22Rv1 (cell line): ENCODE measurements around the gene SAXO2.
"Not testable (repeated sequence)": the region's sequence is repeated elsewhere in the genome, so short reads cannot be mapped to it uniquely, and the experiment has no call there.

Experiments used
- CTCF ChIP-seq: fragments of 450-650 bp; IDR thresholded peaks from 2 replicates; pipeline ENCODE4 v1.5.1; 2017; ENCODE audit warnings: mild to moderate bottlenecking
- ZFX ChIP-seq: fragments of 450-650 bp; IDR thresholded peaks from 2 replicates; pipeline ENCODE4 v1.6.1; 2017; ENCODE audit warnings: antibody characterized with exemption, borderline replicate concordance

- TF ChIP-seq CTCF, ZFX: not testable (repeated sequence)
Measured at GRCh38 chr15:82313951-82314768, 51.5 kb downstream of the SAXO2 start.
